Measurements from ENCODE around the gene MTR.
"Not testable (repeated sequence)": the region's sequence is repeated elsewhere in the genome, so short reads cannot be mapped to it uniquely, and the experiment has no call there.

Gene MTR

DNA sequence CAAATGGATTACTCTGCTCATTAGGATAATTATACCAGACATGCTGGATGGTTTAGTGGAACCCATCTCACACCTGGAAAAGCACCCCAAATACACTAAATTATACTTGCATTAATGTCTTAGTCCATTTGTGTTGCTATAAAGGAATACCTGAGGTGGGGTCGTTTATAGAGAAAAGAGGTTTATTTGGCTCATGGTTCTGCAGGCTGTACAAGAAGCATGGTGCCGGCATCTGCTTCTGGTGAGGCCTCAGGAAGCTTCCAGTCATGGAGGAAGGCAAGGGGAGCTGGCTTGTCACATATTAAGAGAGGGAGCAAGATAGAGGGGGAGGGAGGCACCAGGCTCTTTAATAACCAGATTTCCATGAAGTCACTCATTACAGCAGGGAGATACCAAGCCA, 113.6 kb downstream of the MTR start:
- DNase-seq = no peak

DNA sequence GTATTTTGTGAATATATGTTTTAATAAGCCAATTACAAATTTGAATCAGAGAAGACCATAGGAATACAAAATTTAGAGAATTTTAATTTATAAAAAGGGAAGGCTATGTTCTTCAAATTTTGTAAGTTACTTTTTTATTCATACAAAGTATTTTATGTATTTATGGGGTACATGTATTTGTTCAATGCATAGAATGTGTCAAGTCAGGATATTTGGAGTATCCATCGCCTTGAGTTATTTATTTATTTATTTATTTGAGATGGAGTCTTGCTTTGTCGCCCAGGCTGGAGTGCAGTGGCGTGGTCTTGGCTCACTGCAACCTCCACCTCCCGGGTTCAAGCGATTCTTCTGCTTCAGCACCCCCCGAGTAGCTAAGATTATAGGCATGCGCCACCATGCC, 116.0 kb downstream of the MTR start:
- DNase-seq = not testable (repeated sequence)

DNA sequence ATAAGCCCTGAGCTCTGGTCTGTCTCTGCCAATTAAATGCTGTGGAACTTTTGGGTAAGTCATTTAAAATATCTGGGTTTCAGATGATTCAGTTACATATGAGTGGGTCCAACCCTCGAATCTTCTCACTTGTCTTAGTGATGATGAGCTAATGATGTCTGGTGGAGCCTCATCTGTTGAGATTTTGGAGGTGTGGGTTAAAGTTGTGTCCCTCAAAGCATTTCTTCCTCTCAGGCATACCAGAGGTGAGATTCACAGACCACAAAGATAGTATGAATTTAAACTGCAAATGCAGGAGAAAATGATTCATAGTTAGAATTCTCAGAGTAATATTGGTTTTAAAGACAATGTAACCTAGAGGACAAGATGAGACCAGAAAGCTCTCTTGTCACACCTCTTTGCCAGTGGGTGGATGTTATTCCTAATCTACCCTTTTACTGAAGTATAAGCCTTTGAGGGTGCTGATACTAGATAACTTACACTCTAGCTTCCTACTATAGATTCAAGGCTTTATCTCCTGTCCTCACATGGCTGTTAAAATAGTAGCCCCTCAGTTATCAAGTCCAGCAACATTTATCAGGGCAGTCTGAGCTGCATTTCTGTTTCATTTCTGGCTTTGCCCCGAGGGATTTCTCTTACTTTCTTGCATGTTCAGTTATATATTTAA, 118.4 kb downstream of the MTR start:
- no peak for DNase-seq

DNA sequence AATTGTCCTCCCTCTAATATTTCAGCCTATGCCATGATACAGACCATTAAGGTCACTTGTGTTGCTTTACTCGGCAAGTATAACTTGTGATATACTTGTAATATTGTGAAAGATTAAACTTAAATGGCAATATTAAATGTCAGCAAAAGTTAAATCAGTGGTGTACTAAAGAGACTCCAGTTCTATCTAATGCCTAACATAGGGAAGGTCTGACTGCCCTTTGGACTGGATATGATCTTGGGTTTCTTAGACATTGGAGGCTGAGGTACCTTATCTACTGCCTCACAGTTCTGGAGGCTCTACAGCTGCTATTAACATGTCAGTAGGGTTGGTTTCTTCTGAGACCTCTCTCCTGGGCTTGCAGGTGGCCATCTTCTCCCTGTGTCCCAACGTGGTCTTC, 119.3 kb downstream of the MTR start:
- DNase-seq = no peak

DNA sequence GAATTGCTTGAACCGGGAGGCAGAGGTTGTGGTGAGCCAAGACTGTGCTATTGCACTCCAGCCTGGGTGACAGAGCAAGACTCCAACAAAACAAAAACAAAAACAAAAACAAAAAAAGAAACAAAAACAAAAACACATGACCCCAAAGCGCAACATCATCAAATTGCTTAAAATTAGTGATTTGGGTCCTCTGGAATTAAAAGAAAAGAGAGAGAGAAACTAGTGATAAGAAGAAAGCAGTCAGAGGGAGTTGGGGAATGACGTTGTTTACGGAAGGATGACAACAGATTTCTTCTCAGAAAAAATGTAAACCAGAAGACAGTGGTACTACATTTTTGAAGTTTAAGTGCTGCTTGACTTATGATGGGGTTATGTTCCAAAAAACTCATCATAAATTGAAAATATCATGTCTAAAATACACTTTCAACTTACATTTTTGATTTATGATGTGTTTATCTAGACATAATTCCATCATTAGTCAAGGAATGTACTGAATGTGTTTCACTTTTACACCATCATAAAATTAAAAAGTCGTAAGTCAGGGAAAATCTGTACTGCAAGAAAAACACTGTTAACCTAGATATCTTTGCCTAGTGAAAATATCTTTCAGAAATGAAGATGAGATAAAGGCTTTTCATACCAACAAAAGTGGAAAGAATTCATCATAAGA, 121.2 kb downstream of the MTR start:
- no peak for DNase-seq

DNA sequence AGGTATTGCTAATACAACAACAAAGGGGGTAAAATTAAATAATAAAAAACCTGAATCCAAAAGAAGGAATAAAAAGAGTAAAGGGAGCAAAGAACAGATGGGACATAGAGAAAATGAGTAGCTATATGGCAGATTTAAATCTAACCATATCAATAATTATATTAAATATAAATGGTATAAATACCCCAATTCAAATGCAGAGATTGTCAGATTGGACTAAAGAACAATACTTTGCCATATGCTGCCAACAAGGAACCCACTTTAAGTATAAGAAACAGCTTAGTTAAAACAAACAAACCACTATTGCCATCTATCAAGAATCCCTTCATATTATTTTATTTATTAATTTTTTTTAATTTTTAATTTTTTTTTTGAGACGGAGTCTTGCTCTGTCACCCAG, 122.4 kb downstream of the MTR start:
- no peak for DNase-seq

DNA sequence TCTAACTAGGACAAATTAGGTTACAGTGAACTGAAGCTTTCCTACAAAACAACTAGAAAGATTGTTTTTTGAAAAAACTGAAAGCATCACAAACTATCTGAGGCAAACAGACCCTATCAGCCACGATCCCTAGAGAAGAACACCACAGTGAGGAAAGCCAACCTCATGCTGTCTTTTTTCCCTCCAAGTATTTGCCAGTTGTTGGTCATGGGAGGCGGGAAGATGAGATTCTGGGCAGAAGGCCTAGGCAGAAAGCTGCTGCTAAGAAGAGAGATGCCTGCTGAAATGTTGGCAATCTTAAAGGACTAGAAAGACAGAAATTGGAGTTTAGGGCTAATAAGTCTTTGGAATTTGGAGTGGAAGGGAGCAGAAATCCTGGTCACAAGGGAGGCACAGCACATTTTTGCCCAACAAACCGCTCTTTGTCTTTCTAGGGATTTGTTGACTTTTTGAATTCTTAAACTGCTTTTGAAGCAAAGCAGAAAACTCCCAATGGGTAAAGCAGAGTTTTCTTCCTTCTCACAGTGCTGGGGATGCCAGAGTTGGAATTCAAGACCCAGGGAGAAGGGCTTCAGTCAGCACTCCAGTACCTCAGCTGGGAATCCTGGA, 125.3 kb downstream of the MTR start:
- no peak for DNase-seq

DNA sequence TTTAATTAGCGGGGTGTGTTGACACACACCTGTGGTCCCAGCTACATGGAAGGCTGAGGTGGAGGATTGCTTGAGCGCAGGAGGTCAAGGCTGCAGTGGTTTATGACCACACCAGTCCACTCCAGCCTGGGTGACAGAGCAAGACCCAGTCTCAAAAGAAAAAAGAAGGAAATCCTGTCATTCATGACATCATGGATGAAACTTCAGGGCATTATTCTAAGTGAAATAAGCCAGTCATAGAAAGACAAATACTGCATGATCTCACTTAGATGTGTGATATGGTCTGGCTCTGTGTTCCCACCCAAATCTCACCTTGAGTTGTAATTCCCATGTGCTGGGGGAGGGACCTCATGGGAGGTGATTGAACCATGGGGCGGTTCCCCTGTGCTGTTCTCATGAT, 126.5 kb downstream of the MTR start:
- DNase-seq = no peak

DNA sequence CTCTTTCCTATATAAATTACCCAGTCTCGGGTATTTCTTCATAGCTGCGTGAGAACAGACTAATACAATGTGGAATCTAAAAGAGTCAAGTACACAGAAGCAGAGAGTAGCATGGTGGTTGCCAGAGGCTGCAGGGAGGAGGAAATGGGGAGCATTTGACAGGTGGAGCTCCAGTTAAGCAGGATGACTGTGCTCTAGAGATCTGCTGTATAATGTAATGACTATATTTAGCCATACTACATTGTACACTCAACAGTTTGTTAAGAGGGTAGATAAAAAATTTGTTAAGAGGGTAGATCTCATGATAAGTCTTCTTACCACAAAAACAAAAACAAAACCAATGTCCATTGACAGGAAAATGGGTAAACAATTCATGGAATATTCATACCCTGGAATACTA, 127.1 kb downstream of the MTR start:
- DNase-seq = no peak

DNA sequence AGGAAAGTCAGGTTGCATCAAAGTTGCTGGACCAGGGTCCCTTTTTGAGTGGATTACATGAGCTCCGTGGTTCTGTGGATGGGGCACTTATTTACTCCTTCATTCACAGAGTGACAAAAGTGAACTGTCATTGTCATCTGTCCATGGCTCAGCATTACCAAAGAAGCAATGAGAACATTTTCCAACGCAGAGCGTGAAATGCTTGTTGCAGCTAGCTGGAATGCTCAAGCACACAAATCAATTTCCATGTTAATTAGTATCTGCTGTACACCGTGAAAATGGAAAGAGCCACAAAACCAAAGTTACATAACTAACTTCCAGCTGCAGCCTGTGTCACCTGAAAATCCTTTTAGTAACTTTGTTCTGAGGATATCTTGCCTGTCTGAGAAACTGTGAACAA, 130.3 kb downstream of the MTR start:
- no peak for DNase-seq

DNA sequence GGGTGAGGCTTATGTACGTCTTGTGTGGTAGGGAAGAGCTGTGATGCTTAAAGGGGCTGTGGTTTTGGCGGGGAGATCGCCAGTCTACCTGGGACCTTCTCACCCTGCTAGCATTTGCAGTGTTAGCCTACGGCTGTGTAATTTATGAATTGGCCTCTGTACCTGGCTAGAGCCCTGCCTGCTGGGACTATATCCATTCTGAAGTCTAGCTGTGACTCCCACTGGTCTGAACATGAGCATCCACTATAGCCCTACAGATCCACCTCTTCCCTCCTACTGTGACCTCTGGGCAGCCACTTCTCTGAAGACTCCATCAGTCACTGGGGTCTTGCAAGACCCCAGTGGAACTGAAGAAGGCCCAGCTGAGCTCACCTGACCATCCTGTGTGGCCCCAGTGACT, 135.4 kb downstream of the MTR start:
- no peak for DNase-seq

DNA sequence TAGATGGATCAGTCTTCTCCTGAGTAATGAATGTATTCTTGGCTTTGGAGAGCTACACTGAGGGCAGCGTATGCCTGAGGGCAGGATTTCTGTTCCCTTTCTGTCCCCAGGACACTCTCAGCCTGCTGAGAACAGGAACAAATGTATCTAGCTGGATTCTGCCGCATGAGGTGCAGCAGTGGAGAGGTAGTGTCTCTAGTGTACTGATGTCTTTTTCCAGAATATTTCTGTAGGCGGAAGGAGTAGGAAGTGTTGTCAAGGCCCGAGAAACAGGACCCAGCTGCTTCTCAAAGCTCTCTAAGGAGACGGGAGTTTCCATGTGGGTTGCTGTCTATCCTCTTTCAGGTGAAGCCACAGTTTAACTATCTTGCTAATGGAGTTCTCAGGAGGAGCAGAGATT, 143.7 kb downstream of the MTR start:
- no peak for DNase-seq

DNA sequence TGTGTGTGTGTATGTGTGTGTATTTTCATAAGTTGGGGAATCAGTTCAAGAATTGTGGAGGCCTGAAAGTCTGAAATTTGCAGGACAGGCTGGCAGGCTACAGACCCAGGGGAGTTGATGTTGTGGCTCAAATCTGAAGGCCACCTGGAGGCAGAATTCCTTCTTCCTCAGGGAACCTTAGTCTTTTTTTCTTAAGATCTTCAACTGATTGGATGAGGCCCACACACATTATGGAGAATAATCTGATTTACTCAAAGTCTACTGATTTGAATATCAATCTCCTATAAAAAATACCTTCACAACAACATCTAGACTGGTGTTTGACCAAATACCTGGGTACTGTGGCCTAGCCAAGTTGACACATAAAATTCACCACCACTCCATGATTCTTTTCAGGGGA, 147.3 kb downstream of the MTR start:
- DNase-seq = no peak

DNA sequence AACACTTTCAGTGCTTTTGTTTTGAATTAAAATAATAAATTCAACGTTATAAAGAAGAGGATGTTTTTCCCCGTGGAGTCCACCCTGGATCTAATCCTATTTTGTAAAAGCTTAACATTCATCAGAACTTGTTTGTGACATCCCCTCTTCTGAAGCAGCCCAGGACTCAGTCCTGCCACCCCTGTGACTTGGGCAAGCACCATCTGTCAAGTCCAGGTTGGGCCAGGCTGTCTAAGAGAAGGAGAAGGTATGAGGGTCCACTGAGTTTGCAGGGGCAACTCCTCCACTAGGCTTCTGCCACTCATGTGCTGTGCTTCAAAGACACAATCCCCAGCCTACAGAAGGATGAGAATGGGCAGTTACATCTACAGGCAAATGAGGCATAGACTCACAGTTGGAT, 149.5 kb downstream of the MTR start:
- no peak for DNase-seq

DNA sequence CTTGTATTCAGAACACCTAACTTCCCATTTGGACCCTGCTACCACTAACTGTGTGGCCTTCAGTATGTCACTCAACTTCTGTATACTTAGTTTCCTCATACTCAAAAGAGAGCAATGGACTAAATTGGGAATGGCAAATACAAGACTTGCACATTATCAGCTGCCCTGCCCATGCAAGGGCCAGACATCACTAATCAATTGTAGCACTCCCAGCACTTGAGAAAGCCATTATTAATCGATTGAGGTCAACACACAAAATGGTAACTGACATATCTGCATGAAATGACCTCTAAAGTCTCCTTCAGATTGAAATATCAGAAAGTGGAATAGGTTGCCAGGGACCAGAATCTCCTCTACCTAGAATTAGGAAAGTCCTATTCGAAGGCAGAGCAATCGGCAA, 149.9 kb downstream of the MTR start:
- DNase-seq = no peak

DNA sequence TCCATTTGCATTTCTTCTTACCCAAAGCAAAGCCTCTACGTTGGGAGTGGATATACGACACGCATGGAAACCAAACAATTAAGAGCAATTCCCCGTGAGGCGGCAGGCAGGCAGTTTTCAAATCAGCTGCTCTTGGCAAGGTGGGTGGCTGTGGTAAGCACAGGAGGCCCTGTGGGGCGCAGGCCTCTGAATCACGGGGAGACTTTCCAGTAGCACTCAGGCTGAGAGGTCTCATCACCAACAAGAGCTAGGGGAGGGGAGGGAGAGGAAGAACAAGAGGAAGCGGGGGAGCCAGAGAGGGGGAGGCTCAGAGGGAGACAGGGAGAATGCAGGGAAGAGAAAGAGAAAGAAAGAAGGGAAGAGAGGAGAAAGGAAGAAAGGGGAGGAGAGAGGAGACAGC, 152.7 kb downstream of the MTR start:
- DNase-seq = no peak

DNA sequence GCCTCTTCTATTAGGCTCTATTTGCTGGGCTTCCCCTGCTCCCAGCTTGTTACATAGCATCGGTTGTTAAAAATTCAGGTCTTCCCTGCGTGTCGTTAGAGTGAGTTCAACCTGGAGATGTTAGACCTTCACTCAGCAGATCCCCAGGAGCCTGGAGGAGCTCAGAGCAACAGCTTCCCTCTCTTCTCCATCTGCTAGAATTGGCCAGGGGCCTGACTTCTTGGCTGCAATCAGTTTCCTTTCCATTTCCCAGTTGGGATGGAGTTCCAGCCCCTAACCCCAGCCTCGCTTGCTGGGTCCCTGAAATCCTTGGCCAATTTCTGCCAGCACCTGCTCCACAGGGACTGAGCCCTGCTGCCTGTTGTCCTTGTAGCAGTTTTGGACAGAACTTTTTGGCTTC, 153.3 kb downstream of the MTR start:
- no peak for DNase-seq

DNA sequence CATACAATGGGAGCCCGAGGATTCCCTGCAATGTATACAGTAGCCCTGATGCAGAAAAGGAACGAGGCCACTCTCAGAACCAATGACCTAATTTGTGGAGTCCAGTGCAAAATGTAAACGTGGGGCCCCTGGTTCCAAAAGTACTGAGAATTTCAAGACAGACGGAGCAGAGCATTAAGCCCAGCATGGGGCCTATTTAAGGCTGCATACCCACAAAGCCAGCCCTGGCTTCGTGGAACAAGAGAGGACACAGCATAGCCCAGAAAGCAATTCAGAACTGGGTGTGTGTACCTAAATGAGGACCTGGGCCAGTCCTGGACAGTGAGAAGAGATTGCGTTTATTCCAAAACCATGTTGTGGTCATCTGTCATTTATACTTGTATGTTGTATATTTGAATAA, 153.9 kb downstream of the MTR start:
- DNase-seq = no peak

DNA sequence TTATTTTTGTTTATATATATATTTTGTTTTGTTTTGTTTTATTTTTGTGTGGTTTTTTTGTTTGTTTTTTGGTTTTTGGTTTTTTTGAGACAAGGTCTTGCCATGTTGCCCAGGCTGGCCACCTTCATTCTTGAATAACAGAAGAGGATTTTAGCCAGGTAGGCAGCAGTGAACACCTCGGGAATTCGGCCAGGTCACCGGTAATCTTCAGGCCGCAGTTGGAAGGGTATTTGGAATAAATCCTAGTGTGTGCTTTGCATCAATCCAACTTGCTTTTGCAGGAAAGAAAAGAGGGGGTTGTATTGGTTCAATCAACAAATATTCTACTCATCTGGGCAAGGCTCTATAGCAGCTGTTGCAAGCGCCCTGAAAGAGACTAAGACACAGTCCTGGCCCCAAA, 155.3 kb downstream of the MTR start:
- no peak for DNase-seq

DNA sequence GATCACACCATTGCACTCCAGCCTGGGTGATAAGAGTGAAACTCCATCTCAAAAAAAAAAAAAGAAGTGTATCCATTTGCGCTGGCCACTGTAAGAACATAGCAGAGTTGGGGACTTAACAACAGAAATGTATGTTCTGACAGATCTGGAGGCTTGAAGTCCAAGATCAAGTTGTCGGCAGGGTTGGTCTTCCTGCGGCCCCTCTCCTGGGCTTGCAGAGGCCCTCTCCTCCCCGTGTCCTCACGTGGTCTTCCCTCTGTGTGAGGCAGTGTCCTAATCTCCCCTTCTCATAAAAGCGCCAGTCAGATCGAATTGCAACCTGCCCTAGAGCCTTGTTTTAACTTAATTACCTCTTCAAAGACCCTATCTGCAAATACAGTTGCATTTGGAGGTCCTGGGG, 156.6 kb downstream of the MTR start:
- no peak for DNase-seq

DNA sequence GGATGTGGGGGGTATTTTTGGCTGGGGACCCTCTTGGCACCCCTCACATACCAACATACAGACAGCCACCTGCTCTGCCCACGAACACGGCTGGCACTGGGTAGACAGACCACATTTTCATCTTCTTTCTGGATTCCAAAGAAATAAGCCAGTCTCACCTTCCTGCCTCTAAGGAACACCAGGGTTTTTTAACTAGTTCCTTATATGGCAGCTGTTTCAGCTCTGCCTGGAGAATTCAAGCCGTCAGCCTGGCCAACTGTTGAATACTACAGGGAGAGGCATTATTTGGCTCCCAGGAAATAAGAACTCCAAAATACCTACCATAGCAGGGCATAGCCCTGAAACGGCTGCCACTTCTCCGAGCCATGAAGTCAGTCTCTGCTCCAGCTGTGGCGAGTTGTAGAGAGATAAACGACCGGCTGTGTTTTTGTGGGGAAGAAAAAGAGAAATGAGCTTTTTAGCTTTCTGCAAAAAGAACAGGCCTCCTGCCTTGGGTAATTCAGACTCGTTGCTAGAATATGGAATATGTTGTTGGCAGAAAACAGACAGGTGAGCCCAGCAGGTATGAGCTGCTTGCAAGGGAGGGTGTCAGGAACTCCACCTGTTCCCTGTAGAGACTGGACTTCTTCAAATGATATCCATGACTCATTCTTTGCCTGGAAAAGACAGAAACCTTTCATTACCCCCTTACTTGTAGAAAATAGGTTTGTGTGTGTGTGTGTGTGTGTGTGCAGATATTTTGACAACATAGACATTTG, 157.3 kb downstream of the MTR start:
- no peak for DNase-seq

DNA sequence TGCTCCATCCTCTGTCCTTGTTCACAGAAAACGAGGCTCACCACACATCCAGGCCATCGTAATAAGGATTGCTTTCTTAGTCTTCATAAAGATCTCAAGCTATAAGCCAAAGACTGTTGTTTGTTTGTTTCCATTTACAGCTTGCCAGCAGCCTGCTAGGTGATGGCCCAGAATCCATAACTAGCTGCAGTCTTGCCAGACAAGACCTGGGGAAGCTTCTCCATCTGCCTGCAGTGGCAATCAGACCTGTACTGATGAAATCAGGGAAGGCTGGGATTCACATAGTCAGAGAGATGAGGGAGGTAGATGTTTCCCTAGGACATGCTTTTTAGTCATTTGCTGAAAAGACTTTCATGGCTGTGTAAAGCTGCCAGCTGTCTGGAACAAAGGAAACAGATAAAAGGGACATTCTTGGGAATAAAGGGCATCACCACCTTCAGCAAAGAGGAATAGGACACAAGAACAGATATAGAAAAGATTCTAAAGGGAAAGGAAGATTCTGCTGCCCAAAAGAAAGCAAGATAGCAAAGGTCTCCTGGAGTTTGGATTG, 158.1 kb downstream of the MTR start:
- no peak for DNase-seq

All from activated gamma-delta T cell (primary cell).